A549 (cell line): ENCODE data around the gene HNRNPLL. TPM values are rescaled to one million over a fixed set of nuclear protein-coding genes. Genes with fewer than 3 reads are reported as not detected.

ENCODE experiments used
- ATAC-seq, 2 experiments: fragments of 200-7000 bp in 1 of 2; fragments of >200 bp in 1 of 2; cut with Nextera tagmentation in 1 of 2; cut with Tn5 transposase in 1 of 2; 3 replicates each; pipeline versions ENCODE4 v1.8.0 to v1.9.1; 2018 to 2020; ENCODE audit warnings: mild to moderate bottlenecking in 1 of 2, moderate library complexity in 1 of 2
- CTCF ChIA-PET: fragments of 300-600 bp; sonication (Branson Sonifier 250); formaldehyde crosslinking; extraction: SDS; loops from one replicate; lab custom pipeline; 2021; ENCODE audit warnings: antibody characterized with exemption, inconsistent platforms; lab: Yijun Ruan, JAX
- POLR2A ChIA-PET: fragments of 350-600 bp; formaldehyde crosslinking; extraction: SDS; loops from one replicate; lab custom pipeline; 2021; ENCODE audit warnings: antibody characterized with exemption, inconsistent platforms; lab: Yijun Ruan, JAX
- DNase-seq, 2 experiments: peaks; one replicate each; pipeline versions ENCODE4 v3.0.0 to v3.0.0-alpha.2; 2011 to 2016; ENCODE audit warnings: low read depth in 1 of 2, low spot score in 1 of 2
- FAIRE-seq: peaks from 2 replicates; lab custom pipeline; 2011; peaks lifted over from hg19 to GRCh38; lab: Jason Lieb, UNC
- H3K27ac ChIP-seq, 2 experiments: fragments of >200 bp; sonication (Bioruptor Twin); formaldehyde crosslinking; 3 replicates each; pipeline ENCODE4 v1.5.1; 2016 to 2017
- H3K4me1 ChIP-seq: fragments of >200 bp; sonication (Bioruptor Twin); formaldehyde crosslinking; 3 replicates; pipeline ENCODE4 v1.6.1; 2016
- H3K4me2 ChIP-seq: fragments of >200 bp; sonication (Bioruptor Twin); formaldehyde crosslinking; 3 replicates; pipeline ENCODE4 v1.6.1; 2016
- H3K4me3 ChIP-seq: fragments of >200 bp; sonication (Bioruptor Twin); formaldehyde crosslinking; 3 replicates; pipeline ENCODE4 v1.5.1; 2016
- H3K9me3 ChIP-seq: fragments of >200 bp; sonication (Bioruptor Twin); formaldehyde crosslinking; 3 replicates; pipeline ENCODE4 v1.6.1; 2016
- CBX2 ChIP-seq: fragments of 200-600 bp; sonication (generic); IDR thresholded peaks from 2 replicates; pipeline ENCODE4 v1.6.1; 2016; ENCODE audit warnings: low read depth, mild to moderate bottlenecking, borderline replicate concordance
- CBX8 ChIP-seq: fragments of 200-600 bp; sonication (generic); IDR thresholded peaks from 2 replicates; pipeline ENCODE4 v1.6.1; 2016
- CHD4 ChIP-seq: fragments of 200-600 bp; sonication (generic); IDR thresholded peaks from 2 replicates; pipeline ENCODE4 v1.6.1; 2016; ENCODE audit warnings: antibody characterized with exemption, mild to moderate bottlenecking, borderline replicate concordance
- FOSL2 ChIP-seq, 2 experiments: fragments of 450-650 bp in 1 of 2; fragments of >200 bp in 1 of 2; sonication (Bioruptor Twin) in 1 of 2; formaldehyde crosslinking; IDR thresholded peaks; 2 replicates each; pipeline versions ENCODE4 v1.5.0 to v1.6.1; 2016 to 2020; ENCODE audit warnings: mild to moderate bottlenecking in 1 of 2, moderate library complexity in 1 of 2
- HDAC2 ChIP-seq: fragments of 200-600 bp; sonication (generic); IDR thresholded peaks from 2 replicates; pipeline ENCODE4 v1.6.1; 2016
- HOXB13 ChIP-seq: fragments of 250-450 bp; sonication (Bioruptor Pico); IDR thresholded peaks from 2 replicates; pipeline ENCODE4 v1.5.0; 2020; ENCODE audit warnings: low read depth, mild to moderate bottlenecking, moderate library complexity
- JUN ChIP-seq, 2 experiments: fragments of >200 bp; sonication (Bioruptor Twin); formaldehyde crosslinking; IDR thresholded peaks; 2 replicates in 1 of 2; 3 replicates in 1 of 2; pipeline ENCODE4 v1.6.1; 2016 to 2017
- JUNB ChIP-seq: fragments of >200 bp; sonication (Bioruptor Twin); formaldehyde crosslinking; IDR thresholded peaks from 2 replicates; pipeline ENCODE4 v1.6.1; 2016
- KDM1A ChIP-seq: fragments of 200-600 bp; sonication (generic); IDR thresholded peaks from 2 replicates; pipeline ENCODE4 v1.6.1; 2016; ENCODE audit warnings: low read depth, mild to moderate bottlenecking
- MAZ ChIP-seq: fragments of 150-350 bp; IDR thresholded peaks from 2 replicates; pipeline ENCODE4 v1.6.1; 2014; ENCODE audit warnings: antibody characterized with exemption, low read depth, low read length, borderline replicate concordance
- NFE2L2 ChIP-seq: fragments of 150-350 bp; conservative IDR thresholded peaks from 2 replicates; pipeline ENCODE4 v1.6.1; 2014; ENCODE audit warnings: low read length
- POLR2A ChIP-seq: IDR thresholded peaks from 2 replicates; pipeline ENCODE4 v1.6.1; 2012; ENCODE audit warnings: mild to moderate bottlenecking, low read length
- SMC3 ChIP-seq: fragments of >200 bp; sonication (Bioruptor Twin); formaldehyde crosslinking; IDR thresholded peaks from 3 replicates; pipeline ENCODE4 v1.6.1; 2018; ENCODE audit warnings: inconsistent platforms
- TFCP2L1 ChIP-seq: fragments of 250-450 bp; sonication (Bioruptor Pico); IDR thresholded peaks from 2 replicates; pipeline ENCODE4 v1.5.0; 2021; ENCODE audit warnings: mild to moderate bottlenecking
- ZFP36 ChIP-seq: fragments of 450-650 bp; IDR thresholded peaks from 2 replicates; pipeline ENCODE4 v1.6.1; 2014; ENCODE audit warnings: borderline replicate concordance; ENCODE audit not compliant: partially characterized antibody
- WGBS: methylation state at CpG from one replicate; pipeline ENCODE4 v1.1.6; 2017; ENCODE audit errors: missing lambda C conversion rate; 5-methylcytosine and 5-hydroxymethylcytosine counted together
- polyA plus RNA-seq, 4 experiments: library from polyadenylated mRNA; depleted of rRNA in 3 of 4; stranded (reverse); fragments of >200 nt; fragmentation: RNase III in 1 of 4; extraction: RNeasy Plus Mini Kit Qiagen cat#74134 plus additional on column Dnase treatment in 1 of 4; gene quantifications; 2 replicates in 3 of 4; 3 replicates in 1 of 4; pipeline ENCODE4 v1.2.3, GENCODE V29; 2011 to 2017
- TF ChIP-seq, protein P1 (sequence below): fragments of >200 bp; sonication (Bioruptor Twin); formaldehyde crosslinking; IDR thresholded peaks from 3 replicates; pipeline ENCODE4 v1.5.1; 2016
- TF ChIP-seq, protein P2 (sequence below): IDR thresholded peaks from 2 replicates; pipeline ENCODE4 v1.6.1; 2012
- TF ChIP-seq, protein P3 (sequence below): fragments of >200 bp; sonication (Bioruptor Twin); formaldehyde crosslinking; IDR thresholded peaks from 2 replicates; pipeline ENCODE4 v1.6.1; 2016
- TF ChIP-seq, protein P4 (sequence below): fragments of 450-650 bp; IDR thresholded peaks from 2 replicates; pipeline ENCODE4 v1.6.1; 2014; ENCODE audit warnings: antibody characterized with exemption
- TF ChIP-seq, protein P5 (sequence below): fragments of 250-450 bp; sonication (Bioruptor Pico); IDR thresholded peaks from 2 replicates; pipeline ENCODE4 v1.5.0; 2020; ENCODE audit warnings: low read depth, mild to moderate bottlenecking, moderate library complexity
- TF ChIP-seq, protein P6 (sequence below): IDR thresholded peaks from 2 replicates; pipeline ENCODE4 v1.6.1; 2012

HNRNPLL gene
- polyA plus RNA-seq, 2 of the 4 experiments (the other 2 are of a cell fraction) = 39.0 to 73.8 TPM

DNA sequence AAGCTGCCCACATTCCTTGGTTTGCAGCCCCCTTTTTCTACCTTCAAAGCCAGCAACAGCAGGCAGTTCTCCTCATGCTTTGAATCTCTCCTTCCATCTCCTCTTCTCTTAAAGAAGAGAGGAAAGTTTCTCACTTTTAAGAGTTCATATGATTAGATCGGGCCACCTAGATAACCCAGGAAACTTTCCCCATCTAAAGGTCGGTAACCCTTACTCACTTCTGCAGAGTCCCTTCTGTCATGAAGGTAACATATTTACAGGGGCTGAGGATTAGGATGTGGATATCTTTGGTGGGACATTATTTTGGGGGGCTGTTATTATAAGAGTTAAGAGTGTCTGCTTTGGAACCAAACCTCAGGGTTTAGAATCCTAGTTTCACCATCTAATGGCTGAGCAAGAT is 51.0 kb downstream of the HNRNPLL start:
- WGBS = 97% methylated on average over 2 of the region's 2 CpGs
- CTCF ChIA-PET = interaction anchor here (1.0 to 2.6 kb wide), 2 partner anchors 16 kb away, joined by 4 to 9 read pairs; no protein-coding TSS in a partner anchor
- Histone ChIP-seq H3K4me3 (no peak overlapping the region), H3K4me2 (no peak overlapping the region), H3K9me3 (no peaks in the 10 kb centered on the region), H3K4me1 (no peaks in the 10 kb centered on the region), H3K27ac (no peak overlapping the region)
- TF ChIP-seq, protein P1, sequence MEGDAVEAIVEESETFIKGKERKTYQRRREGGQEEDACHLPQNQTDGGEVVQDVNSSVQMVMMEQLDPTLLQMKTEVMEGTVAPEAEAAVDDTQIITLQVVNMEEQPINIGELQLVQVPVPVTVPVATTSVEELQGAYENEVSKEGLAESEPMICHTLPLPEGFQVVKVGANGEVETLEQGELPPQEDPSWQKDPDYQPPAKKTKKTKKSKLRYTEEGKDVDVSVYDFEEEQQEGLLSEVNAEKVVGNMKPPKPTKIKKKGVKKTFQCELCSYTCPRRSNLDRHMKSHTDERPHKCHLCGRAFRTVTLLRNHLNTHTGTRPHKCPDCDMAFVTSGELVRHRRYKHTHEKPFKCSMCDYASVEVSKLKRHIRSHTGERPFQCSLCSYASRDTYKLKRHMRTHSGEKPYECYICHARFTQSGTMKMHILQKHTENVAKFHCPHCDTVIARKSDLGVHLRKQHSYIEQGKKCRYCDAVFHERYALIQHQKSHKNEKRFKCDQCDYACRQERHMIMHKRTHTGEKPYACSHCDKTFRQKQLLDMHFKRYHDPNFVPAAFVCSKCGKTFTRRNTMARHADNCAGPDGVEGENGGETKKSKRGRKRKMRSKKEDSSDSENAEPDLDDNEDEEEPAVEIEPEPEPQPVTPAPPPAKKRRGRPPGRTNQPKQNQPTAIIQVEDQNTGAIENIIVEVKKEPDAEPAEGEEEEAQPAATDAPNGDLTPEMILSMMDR = no peak
- TF ChIP-seq MAZ (no peak), HDAC2 (no peak), NFE2L2 (no peak), ZFP36 (no peak), HOXB13 (CRISPR knock-in tag) (no peak), CBX2 (no peak)
- TF ChIP-seq, protein P2, sequence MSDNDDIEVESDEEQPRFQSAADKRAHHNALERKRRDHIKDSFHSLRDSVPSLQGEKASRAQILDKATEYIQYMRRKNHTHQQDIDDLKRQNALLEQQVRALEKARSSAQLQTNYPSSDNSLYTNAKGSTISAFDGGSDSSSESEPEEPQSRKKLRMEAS = no peak
- TF ChIP-seq, protein P3, sequence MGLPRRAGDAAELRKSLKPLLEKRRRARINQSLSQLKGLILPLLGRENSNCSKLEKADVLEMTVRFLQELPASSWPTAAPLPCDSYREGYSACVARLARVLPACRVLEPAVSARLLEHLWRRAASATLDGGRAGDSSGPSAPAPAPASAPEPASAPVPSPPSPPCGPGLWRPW = no peak
- ATAC-seq = no peak
- no peak for FAIRE-seq
- POLR2A ChIA-PET = no interaction called here
- no peak for DNase-seq

DNA sequence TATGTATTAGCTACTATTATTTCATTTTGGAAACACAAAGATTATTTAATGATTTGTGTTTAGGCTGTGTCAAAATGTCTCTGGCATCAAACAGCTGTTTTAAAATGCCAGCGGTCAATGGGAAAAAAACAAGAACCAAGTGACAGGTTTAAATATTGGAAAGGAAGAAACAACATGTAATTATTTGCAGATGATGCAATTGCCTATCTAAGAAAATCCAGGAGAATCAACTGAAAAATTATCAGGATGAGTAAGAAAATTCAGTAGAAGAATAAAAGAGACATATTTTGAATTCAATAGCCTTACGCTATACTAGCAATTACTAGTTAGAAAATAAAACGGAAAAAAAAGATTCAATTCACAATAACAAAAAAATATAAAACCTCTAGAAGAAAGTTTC is 51.6 kb downstream of the HNRNPLL start:
- TF ChIP-seq CBX8 (no peak), POLR2A (no peak), JUN (IDR thresholded peaks at IDR 0.05) (no peak), SMC3 (no peak), KDM1A (no peak), CHD4 (no peak), FOSL2 (IDR thresholded peaks at IDR 0.05) (no peak), FOSL2 (CRISPR knock-in tag; IDR thresholded peaks at IDR 0.05) (no peak), JUNB (no peak), TFCP2L1 (CRISPR knock-in tag) (no peak)
- TF ChIP-seq, protein P4, sequence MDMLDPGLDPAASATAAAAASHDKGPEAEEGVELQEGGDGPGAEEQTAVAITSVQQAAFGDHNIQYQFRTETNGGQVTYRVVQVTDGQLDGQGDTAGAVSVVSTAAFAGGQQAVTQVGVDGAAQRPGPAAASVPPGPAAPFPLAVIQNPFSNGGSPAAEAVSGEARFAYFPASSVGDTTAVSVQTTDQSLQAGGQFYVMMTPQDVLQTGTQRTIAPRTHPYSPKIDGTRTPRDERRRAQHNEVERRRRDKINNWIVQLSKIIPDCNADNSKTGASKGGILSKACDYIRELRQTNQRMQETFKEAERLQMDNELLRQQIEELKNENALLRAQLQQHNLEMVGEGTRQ = no peak
- TF ChIP-seq, protein P5, sequence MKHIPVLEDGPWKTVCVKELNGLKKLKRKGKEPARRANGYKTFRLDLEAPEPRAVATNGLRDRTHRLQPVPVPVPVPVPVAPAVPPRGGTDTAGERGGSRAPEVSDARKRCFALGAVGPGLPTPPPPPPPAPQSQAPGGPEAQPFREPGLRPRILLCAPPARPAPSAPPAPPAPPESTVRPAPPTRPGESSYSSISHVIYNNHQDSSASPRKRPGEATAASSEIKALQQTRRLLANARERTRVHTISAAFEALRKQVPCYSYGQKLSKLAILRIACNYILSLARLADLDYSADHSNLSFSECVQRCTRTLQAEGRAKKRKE (CRISPR knock-in tag) = no peak
- TF ChIP-seq, protein P1 = no peak
- TF ChIP-seq, protein P3 = no peak
- TF ChIP-seq, protein P6, sequence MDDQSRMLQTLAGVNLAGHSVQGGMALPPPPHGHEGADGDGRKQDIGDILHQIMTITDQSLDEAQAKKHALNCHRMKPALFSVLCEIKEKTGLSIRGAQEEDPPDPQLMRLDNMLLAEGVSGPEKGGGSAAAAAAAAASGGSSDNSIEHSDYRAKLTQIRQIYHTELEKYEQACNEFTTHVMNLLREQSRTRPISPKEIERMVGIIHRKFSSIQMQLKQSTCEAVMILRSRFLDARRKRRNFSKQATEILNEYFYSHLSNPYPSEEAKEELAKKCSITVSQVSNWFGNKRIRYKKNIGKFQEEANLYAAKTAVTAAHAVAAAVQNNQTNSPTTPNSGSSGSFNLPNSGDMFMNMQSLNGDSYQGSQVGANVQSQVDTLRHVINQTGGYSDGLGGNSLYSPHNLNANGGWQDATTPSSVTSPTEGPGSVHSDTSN = no peak
- ATAC-seq = no peak
- FAIRE-seq = no peak
- 89% methylated on average over 3 of the region's 3 CpGs for WGBS
- ChIA-PET POLR2A (no interaction called here), CTCF (interaction anchor here (1.0 kb wide), 1 partner anchor 15 kb away, joined by 4 read pairs; no protein-coding TSS in a partner anchor)
- no peak for DNase-seq
- H3K9me3 ChIP-seq = no peaks in the 10 kb centered on the region
- no peak overlapping the region for H3K4me3 ChIP-seq
- no peak overlapping the region for H3K27ac ChIP-seq
- H3K4me2 ChIP-seq = no peak overlapping the region
- no peaks in the 10 kb centered on the region for H3K4me1 ChIP-seq
